GM23248 (cell line): ENCODE measurements around the gene TLNRD1. TPM values are rescaled to one million over a fixed set of nuclear protein-coding genes. Genes with fewer than 3 reads are reported as not detected.

Experiments
- DNase-seq: peaks from one replicate; pipeline ENCODE4 v3.0.0-alpha.2; 2015
- H2AFZ ChIP-seq: fragments of 200-600 bp; sonication (generic); 2 replicates; pipeline ENCODE4 v1.6.1; 2016; ENCODE audit warnings: antibody characterized with exemption
- H3F3A ChIP-seq: fragments of 200-600 bp; sonication (generic); 2 replicates; pipeline ENCODE4 v1.6.1; 2016; ENCODE audit warnings: mild to moderate bottlenecking, antibody characterized with exemption, mixed run types; ENCODE audit not compliant: insufficient read depth
- H3K27ac ChIP-seq: fragments of 200-600 bp; sonication (generic); 2 replicates; pipeline ENCODE4 v1.5.1; 2016; ENCODE audit warnings: mild to moderate bottlenecking
- H3K27me3 ChIP-seq: fragments of 200-600 bp; sonication (generic); replicated peaks from 2 replicates; pipeline ENCODE4 v1.6.1; 2016; ENCODE audit warnings: mild to moderate bottlenecking; ENCODE audit not compliant: insufficient read depth
- H3K36me3 ChIP-seq: fragments of 200-600 bp; sonication (generic); 2 replicates; pipeline ENCODE4 v1.6.1; 2016; ENCODE audit warnings: low read depth, mild to moderate bottlenecking
- H3K4me1 ChIP-seq: fragments of 200-600 bp; sonication (generic); 2 replicates; pipeline ENCODE4 v1.6.1; 2016; ENCODE audit warnings: mild to moderate bottlenecking; ENCODE audit not compliant: insufficient read depth
- H3K4me2 ChIP-seq: fragments of 200-600 bp; sonication (generic); one replicate; pipeline ENCODE4 v1.6.1; 2016; ENCODE audit warnings: mild to moderate bottlenecking; ENCODE audit not compliant: unreplicated experiment
- H3K4me3 ChIP-seq: fragments of 200-600 bp; sonication (generic); 2 replicates; pipeline ENCODE4 v1.5.1; 2016; ENCODE audit warnings: mild to moderate bottlenecking
- H3K79me2 ChIP-seq: fragments of 200-600 bp; sonication (generic); 2 replicates; pipeline ENCODE4 v1.6.1; 2016; ENCODE audit warnings: mild to moderate bottlenecking; ENCODE audit not compliant: insufficient read depth
- H3K9ac ChIP-seq: fragments of 200-600 bp; sonication (generic); 2 replicates; pipeline ENCODE4 v1.6.1; 2016; ENCODE audit warnings: mild to moderate bottlenecking
- H3K9me2 ChIP-seq: fragments of 200-600 bp; sonication (generic); 2 replicates; pipeline ENCODE4 v1.6.1; 2016; ENCODE audit warnings: mixed run types, mild to moderate bottlenecking, moderate library complexity; ENCODE audit not compliant: insufficient read depth
- H3K9me3 ChIP-seq: fragments of 200-600 bp; sonication (generic); one replicate; pipeline ENCODE4 v1.6.1; 2017; ENCODE audit warnings: low read depth
- H4K20me1 ChIP-seq: fragments of 200-600 bp; sonication (generic); 2 replicates; pipeline ENCODE4 v1.6.0; 2016; ENCODE audit not compliant: insufficient read depth
- EZH2 ChIP-seq: fragments of 200-600 bp; sonication (generic); IDR thresholded peaks from 2 replicates; pipeline ENCODE4 v1.6.1; 2018; ENCODE audit warnings: antibody characterized with exemption, mild to moderate bottlenecking; ENCODE audit not compliant: insufficient read depth, poor library complexity, severe bottlenecking
- EZH2phosphoT487 ChIP-seq: fragments of 200-600 bp; sonication (generic); IDR thresholded peaks from 2 replicates; pipeline ENCODE4 v1.6.1; 2018; ENCODE audit warnings: antibody characterized with exemption, moderate library complexity, mild to moderate bottlenecking, low read depth; ENCODE audit not compliant: insufficient read depth
- WGBS, 2 experiments: methylation state at CpG; one replicate each; pipeline ENCODE4 v1.1.6; 2015 to 2017; ENCODE audit warnings: low lambda C conversion rate in 2 of 2, low coverage in 1 of 2; ENCODE audit errors: missing lambda C conversion rate in 2 of 2; 5-methylcytosine and 5-hydroxymethylcytosine counted together
- in situ Hi-C: fragments of 300-500 bp; cut with MboI; formaldehyde crosslinking; loops from 2 replicates; pipeline ENCODE4 v1.15.0; 2020
- polyA plus RNA-seq: library from polyadenylated mRNA; unstranded; fragments of >200 nt; fragmentation: Nextera tagmentation; extraction: Ambion mirVana; gene quantifications from 2 replicates; pipeline ENCODE4 v1.2.1, GENCODE V29; 2016
- total RNA-seq: library from RNA; depleted of rRNA; stranded (reverse); fragments of >200 nt; shearing (Covaris generic); gene quantifications from 2 replicates; pipeline ENCODE4 v1.2.3, GENCODE V29; 2014

Gene TLNRD1
- total and polyA plus RNA-seq, 2 experiments from 2014 or later: 2.9 to 11.5 TPM

DNA sequence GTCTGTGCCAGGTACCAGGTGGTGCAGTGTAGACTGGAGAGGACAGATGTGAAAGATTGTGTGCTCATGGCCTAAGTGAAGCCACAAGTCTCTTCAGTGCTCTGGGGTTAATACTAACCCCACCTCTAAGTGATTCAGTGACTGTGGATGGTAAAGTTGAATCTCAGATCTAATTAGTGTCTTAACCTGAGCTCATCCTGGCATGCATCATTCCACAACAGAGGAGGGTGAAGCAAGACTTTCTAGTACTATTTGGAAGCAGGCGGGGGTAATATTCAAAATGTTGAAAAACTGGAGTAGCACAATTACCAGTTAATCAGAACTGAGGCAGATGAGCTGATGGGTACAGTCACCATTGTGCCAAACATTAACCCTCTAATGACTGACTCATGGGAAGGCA, 8.3 kb upstream of the TLNRD1 start:
- H3K9me3 ChIP-seq: no peaks in the 10 kb centered on the region
- no peaks in the 10 kb centered on the region for H3K9me2 ChIP-seq
- TF ChIP-seq EZH2: no peak
- no peak for TF ChIP-seq EZH2phosphoT487
- H3F3A ChIP-seq: peaks cover 28% of the 10 kb centered on the region
- WGBS, 2 experiments: 57 to 62% methylated on average over 1 of the region's 1 CpG
- peaks cover 38% of the 10 kb centered on the region for H3K4me1 ChIP-seq
- H3K27ac ChIP-seq: peak overlapping the region; percentile 97
- H3K79me2 ChIP-seq: peaks cover 21% of the 10 kb centered on the region
- peak; percentile 69 for DNase-seq
- no peak overlapping the region for H2AFZ ChIP-seq
- no peaks in the 10 kb centered on the region for H3K27me3 ChIP-seq
- in situ Hi-C loops: no loop called here
- no peak overlapping the region for H3K4me2 ChIP-seq
- no peaks in the 10 kb centered on the region for H3K36me3 ChIP-seq
- 0 out of 2 replicates have a peak overlapping the region, but pooled peaks have one; percentile 40 for H3K9ac ChIP-seq
- no peak overlapping the region for H3K4me3 ChIP-seq
- no peaks in the 10 kb centered on the region for H4K20me1 ChIP-seq

DNA sequence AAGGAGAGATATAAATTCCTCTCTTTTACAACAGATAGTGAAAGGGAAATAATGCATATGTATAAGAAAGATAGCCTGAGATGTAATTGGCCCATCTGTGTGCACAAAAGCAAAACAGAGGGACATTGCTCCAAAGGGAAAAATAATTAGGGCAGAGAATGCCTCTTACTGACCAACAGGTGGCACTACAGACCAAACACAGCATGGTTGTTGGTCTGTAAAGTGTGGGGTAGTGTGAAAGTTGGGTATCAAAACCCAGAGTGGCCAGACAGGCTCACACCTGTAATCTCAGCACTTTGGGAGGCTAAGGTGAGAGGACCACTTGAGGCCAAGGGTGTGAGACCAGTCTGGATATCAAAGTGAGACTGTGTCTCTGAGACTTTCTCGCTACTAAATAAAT, 4.5 kb upstream of the TLNRD1 start:
- Histone ChIP-seq H3K79me2 (peaks cover 3% of the 10 kb centered on the region; the same call in 1 of the 2 replicates), H3K4me2 (no peak overlapping the region), H3K4me1 (peaks cover 15% of the 10 kb centered on the region), H3K9me2 (no peaks in the 10 kb centered on the region), H3K27ac (no peak overlapping the region), H3K4me3 (no peak overlapping the region), H3F3A (peaks cover 23% of the 10 kb centered on the region), H4K20me1 (no peaks in the 10 kb centered on the region), H2AFZ (no peak overlapping the region), H3K27me3 (no peaks in the 10 kb centered on the region), H3K9me3 (no peaks in the 10 kb centered on the region), H3K9ac (no peak overlapping the region), H3K36me3 (no peaks in the 10 kb centered on the region)
- DNase-seq: no peak
- no peak for TF ChIP-seq EZH2phosphoT487
- in situ Hi-C loops: no loop called here
- 95% methylated on average over 1 of the region's 1 CpG for WGBS, 2 experiments

DNA sequence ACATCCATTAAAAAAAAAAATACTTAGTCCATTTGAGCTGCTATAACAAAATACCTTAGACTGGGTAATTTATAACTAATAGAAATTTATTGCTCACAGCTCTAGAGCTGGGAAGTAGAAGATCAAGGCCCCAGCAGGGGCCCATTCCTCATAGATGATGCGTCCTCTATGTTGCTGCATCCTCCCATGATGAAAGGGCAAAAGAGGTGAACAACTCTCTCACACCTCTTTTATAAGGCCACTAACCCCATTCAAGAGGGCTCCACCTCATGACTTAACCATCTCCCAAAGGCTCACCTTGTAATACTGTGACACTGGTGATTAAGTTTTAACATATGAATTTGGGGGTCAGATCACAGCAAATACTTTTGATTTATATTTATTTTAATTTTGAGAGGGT, 3.0 kb upstream of the TLNRD1 start:
- in situ Hi-C loops: no loop called here
- H4K20me1 ChIP-seq: no peaks in the 10 kb centered on the region

DNA sequence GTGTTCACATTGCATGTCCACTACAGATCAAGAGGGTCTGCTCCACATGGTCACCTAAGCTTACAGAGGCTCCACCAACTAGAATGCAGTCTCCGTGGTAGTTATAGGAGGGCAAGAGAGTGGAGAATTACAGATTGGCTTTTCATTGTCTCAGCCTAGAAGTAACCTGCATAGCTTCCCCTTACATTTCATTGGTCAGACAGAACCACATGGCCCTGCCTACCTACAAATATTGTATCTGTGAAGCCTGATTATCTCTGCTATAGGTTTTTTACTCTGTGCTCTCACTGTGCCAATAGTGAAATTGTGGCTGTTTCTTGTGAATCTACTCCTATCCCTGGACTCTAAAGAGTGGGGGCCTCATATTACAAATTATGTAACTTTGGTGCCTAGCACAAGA, 2.5 kb upstream of the TLNRD1 start:
- Histone ChIP-seq H3K27ac (no peak overlapping the region), H3K27me3 (no peaks in the 10 kb centered on the region), H3F3A (0 out of 2 replicates have a peak, but pooled peaks cover 8% of the 10 kb centered on the region), H3K36me3 (no peaks in the 10 kb centered on the region), H2AFZ (no peak overlapping the region), H3K9me2 (no peaks in the 10 kb centered on the region), H3K4me1 (peaks cover 6% of the 10 kb centered on the region), H3K9me3 (no peaks in the 10 kb centered on the region), H3K79me2 (peaks cover 17% of the 10 kb centered on the region), H3K4me3 (no peak overlapping the region), H4K20me1 (no peaks in the 10 kb centered on the region), H3K9ac (no peak overlapping the region), H3K4me2 (no peak overlapping the region)
- 88 to 94% methylated on average over 1 of the region's 1 CpG for WGBS, 2 experiments
- no peak for DNase-seq
- in situ Hi-C loops: no loop called here
- TF ChIP-seq EZH2phosphoT487: no peak
- no peak for TF ChIP-seq EZH2

More for the DNA sequence above, 3.0 kb upstream of the TLNRD1 start:
- Histone ChIP-seq H3K27ac (no peak overlapping the region), H3K79me2 (peaks cover 12% of the 10 kb centered on the region), H3K4me3 (no peak overlapping the region), H3K9ac (no peak overlapping the region), H3F3A (peaks cover 12% of the 10 kb centered on the region; the same call in 1 of the 2 replicates), H2AFZ (no peak overlapping the region), H3K9me2 (no peaks in the 10 kb centered on the region), H3K9me3 (no peaks in the 10 kb centered on the region), H3K36me3 (no peaks in the 10 kb centered on the region), H3K4me1 (peaks cover 2% of the 10 kb centered on the region), H3K27me3 (no peaks in the 10 kb centered on the region), H3K4me2 (no peak overlapping the region)
- no peak for DNase-seq
- TF ChIP-seq EZH2phosphoT487: no peak
- TF ChIP-seq EZH2: no peak
- WGBS, 2 experiments: 92 to 93% methylated on average over 1 of the region's 1 CpG

DNA sequence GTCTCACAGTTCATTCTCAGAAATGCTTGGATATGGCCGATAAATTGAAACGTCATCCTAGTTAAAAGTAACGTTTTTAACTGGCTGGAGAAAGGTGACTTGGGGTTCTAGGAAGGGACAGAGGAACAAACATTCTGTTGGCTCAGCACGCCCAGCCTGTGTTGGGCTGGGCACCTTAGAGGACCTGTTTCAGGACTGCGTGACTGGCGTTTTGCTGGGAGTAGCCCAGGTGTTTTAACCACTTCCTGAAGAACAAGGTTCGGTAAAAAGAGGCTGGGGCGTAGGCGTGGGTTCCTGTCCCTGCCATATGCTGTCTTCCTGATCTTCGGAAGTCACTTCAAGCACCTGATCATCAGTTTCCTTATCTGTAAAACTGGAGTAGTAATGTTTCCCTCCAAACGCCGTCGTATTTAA, 1.1 kb upstream of the TLNRD1 start:
- Histone ChIP-seq H3K27me3 (no peaks in the 10 kb centered on the region), H4K20me1 (no peaks in the 10 kb centered on the region), H3K36me3 (no peaks in the 10 kb centered on the region), H3K4me2 (peak overlapping the region; percentile 80), H3K4me3 (peak overlapping the region; percentile 89), H3K9me2 (no peaks in the 10 kb centered on the region), H3K9ac (peak overlapping the region; percentile 97), H3K9me3 (no peaks in the 10 kb centered on the region), H3K4me1 (peaks cover 20% of the 10 kb centered on the region), H2AFZ (no peak overlapping the region), H3K79me2 (peaks cover 31% of the 10 kb centered on the region), H3F3A (0 out of 2 replicates have a peak, but pooled peaks cover 14% of the 10 kb centered on the region), H3K27ac (no peak overlapping the region; the same call in 1 of the 2 replicates)
- TF ChIP-seq EZH2 (no peak), EZH2phosphoT487 (no peak)
- 91 to 92% methylated on average over 13 of the region's 13 CpGs for WGBS, 2 experiments
- in situ Hi-C loops: no loop called here
- no peak for DNase-seq
